ENCODE results near the gene LARGE1.

Gene LARGE1

DNA sequence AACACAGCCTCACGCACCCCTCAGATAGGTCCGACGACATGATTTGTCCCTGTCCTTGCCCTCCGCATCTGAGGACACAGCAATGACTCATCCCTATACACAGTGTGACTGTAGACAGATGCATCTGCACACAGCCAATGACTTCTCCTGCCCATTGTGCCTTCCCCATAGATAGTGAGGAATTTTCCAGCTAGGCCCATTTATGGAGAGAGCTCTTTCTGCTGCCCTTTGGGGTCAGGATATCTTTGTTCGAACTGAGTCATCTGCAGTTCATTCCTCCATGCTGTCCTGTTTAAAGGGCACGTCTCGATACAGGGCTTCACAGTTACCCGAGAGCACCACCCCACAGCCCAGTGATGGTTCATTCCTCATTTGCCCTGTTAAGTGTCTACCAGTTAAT is 96.7 kb downstream of the LARGE1 start:
- DNase-seq (ENCODE audit: low spot score) = no peak
- in situ Hi-C loops (cut with MboI; ENCODE audit: low sequenced_read_pairs, unreplicated experiment) = no loop called here

DNA sequence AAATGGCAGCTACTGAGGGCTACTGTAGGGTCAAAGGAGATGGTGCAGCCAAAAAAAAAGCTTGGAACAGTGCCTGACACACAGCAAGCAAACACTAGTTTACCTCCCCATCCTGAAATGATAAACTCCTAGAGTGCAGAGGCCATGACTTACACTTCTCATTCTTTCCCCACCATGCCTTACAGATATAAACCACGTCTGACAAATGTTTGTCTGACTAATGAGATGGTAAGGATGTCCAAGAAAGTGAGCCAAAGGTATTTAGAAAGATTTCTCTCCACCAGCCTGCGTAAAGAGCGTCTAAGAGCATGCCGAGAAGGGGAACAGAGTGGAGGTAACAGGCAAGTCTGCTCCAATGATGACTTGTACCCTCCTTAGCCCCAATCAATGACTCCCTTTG is 99.0 kb downstream of the LARGE1 start:
- no peak for DNase-seq (ENCODE audit: low spot score)
- TF ChIP-seq, protein P1, sequence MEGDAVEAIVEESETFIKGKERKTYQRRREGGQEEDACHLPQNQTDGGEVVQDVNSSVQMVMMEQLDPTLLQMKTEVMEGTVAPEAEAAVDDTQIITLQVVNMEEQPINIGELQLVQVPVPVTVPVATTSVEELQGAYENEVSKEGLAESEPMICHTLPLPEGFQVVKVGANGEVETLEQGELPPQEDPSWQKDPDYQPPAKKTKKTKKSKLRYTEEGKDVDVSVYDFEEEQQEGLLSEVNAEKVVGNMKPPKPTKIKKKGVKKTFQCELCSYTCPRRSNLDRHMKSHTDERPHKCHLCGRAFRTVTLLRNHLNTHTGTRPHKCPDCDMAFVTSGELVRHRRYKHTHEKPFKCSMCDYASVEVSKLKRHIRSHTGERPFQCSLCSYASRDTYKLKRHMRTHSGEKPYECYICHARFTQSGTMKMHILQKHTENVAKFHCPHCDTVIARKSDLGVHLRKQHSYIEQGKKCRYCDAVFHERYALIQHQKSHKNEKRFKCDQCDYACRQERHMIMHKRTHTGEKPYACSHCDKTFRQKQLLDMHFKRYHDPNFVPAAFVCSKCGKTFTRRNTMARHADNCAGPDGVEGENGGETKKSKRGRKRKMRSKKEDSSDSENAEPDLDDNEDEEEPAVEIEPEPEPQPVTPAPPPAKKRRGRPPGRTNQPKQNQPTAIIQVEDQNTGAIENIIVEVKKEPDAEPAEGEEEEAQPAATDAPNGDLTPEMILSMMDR (IDR thresholded peaks at IDR 0.05; ENCODE audit: borderline replicate concordance, control extremely low read depth, extremely low read depth, insufficient read depth, missing control alignments) = no peak
- in situ Hi-C loops (cut with MboI; ENCODE audit: low sequenced_read_pairs, unreplicated experiment) = no loop called here

More for the DNA sequence above, 96.7 kb downstream of the LARGE1 start:
- TF ChIP-seq, protein P1 (IDR thresholded peaks at IDR 0.05; ENCODE audit: borderline replicate concordance, control extremely low read depth, extremely low read depth, insufficient read depth, missing control alignments) = no peak

DNA sequence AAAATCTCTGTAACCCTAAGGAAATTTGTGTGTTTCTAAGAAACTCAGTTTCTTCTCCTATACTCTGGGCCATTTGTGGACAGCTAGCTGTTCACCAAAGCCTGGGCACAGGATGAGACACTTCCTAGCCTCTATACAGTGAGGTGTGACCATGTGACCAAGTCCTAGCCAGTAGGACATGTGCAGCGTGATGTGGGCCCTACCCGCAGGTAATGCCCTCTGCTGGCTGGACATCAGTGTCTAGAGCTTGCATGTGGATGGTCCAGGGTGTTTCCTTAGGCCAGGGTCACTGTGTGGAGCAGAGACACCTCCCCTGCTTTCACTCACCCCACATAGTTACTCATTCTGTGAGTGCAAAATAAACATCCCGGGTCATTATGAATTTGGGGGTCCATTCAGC is 100.5 kb downstream of the LARGE1 start:
- in situ Hi-C loops (cut with MboI; ENCODE audit: low sequenced_read_pairs, unreplicated experiment) = no loop called here
- no peak for DNase-seq (ENCODE audit: low spot score)
- TF ChIP-seq, protein P1 (IDR thresholded peaks at IDR 0.05; ENCODE audit: borderline replicate concordance, control extremely low read depth, extremely low read depth, insufficient read depth, missing control alignments) = no peak

DNA sequence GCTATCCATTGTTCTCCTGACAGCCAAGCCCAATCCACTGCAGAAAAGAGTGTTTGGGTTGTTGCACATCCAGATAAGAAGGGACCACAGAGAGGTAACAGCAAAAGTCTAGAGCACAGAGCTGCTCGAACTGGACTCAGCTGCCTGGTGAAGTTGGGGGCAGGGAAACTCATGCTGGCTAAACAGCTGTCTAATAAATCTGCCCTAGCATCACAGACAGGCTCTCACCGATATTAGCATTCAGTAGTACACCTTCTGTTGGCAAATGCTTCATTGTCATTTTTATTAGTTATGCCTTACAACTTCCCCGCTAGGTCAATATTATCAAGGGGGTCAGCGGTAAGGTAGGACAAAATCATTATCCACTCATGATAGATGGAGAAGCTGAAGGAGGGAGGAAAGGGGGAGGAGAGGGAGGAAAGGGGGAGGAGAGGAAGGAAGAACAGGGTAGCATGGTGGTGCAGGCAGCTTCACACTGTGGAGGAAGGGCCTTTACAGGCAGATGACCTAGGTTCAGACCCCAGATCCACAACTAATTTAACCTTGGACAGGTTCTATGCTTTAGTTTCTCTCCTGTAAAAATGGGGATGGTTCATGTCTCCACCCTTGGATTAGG is 102.7 kb downstream of the LARGE1 start:
- TF ChIP-seq, protein P1 (IDR thresholded peaks at IDR 0.05; ENCODE audit: borderline replicate concordance, control extremely low read depth, extremely low read depth, insufficient read depth, missing control alignments) = no peak
- in situ Hi-C loops (cut with MboI; ENCODE audit: low sequenced_read_pairs, unreplicated experiment) = no loop called here
- no peak for DNase-seq (ENCODE audit: low spot score)

DNA sequence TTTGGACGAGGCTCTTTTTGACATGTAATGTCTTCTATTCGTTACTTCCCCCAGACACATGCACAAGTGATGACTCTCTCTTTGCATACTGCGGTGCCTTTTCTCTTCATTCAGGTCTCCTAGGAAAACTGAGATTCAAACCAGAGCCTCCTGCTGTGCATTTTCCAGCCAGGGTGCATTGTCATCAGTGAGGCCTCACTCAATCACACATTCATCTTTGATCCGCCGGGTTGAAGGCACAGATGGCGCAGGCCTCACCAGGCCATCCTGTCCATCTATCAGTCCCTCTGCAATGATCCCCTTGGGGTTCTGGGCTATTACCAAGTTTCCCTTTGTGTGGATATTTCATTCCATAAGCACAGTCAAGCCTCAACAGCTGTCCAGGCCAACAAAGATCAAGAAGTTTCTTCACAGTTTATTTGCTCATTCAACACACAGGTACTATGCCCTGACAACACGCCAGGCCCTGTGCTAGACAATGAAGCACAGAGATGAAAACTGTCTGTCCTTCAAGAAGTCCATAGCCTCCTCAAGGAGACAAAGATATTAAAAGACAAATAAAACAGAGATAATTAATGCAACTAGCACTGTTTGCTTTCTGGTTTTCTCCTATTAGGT is 107.8 kb downstream of the LARGE1 start:
- no peak for DNase-seq (ENCODE audit: low spot score)
- in situ Hi-C loops (cut with MboI; ENCODE audit: low sequenced_read_pairs, unreplicated experiment) = no loop called here
- TF ChIP-seq, protein P1 (IDR thresholded peaks at IDR 0.05; ENCODE audit: borderline replicate concordance, control extremely low read depth, extremely low read depth, insufficient read depth, missing control alignments) = no peak

DNA sequence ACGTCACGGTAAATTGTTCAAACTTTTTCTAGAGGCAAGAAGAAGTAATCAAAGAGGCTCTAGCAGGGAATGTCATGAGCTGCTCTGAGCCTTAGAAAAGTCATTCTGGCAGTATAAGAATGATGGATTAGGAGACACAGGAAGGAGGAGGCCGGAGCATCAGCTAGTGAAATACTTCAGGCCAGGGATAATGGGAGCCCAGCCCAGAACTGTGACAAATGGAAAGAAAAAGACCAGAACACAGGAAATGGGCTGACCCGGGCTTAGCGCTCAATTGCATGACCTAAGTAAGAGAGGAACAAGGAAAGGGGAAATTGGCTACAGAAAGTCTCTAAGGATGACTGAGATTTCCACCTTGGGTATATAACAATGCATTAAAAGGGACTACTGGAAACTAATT is 108.6 kb downstream of the LARGE1 start:
- TF ChIP-seq, protein P1 (IDR thresholded peaks at IDR 0.05; ENCODE audit: borderline replicate concordance, control extremely low read depth, extremely low read depth, insufficient read depth, missing control alignments) = no peak
- in situ Hi-C loops (cut with MboI; ENCODE audit: low sequenced_read_pairs, unreplicated experiment) = no loop called here
- DNase-seq (ENCODE audit: low spot score) = no peak
